Liver (tissue), 3 donors: ENCODE data around the gene TEX2.

Experiments used
- GABPA ChIP-seq, 2 donors: IDR thresholded peaks in 1 of 2; conservative IDR thresholded peaks in 1 of 2; 2 replicates each; pipeline ENCODE4 v1.6.1; 2016; ENCODE audit warnings: antibody characterized with exemption in 2 of 2, mild to moderate bottlenecking in 1 of 2, moderate library complexity in 1 of 2
- JUND ChIP-seq, 2 donors: IDR thresholded peaks; 2 replicates each; pipeline ENCODE4 v1.6.1; 2016; ENCODE audit warnings: antibody characterized with exemption in 2 of 2
- RXRA ChIP-seq, 2 donors: IDR thresholded peaks; 2 replicates each; pipeline ENCODE4 v1.6.1; 2017 to 2018; ENCODE audit warnings: antibody characterized with exemption in 2 of 2, mild to moderate bottlenecking in 1 of 2
- TF ChIP-seq, protein P1 (sequence below): fragments of 150-350 bp; IDR thresholded peaks from 2 replicates; pipeline ENCODE4 v1.5.1; 2017; ENCODE audit warnings: improper control_type of control experiment, low read depth, low read length; ENCODE audit not compliant: missing input control
- TF ChIP-seq, protein P2 (sequence below): IDR thresholded peaks from 2 replicates; pipeline ENCODE4 v1.6.1; 2016; ENCODE audit warnings: antibody characterized with exemption
- donor health status: healthy.
- donor health status: healthy.

DNA sequence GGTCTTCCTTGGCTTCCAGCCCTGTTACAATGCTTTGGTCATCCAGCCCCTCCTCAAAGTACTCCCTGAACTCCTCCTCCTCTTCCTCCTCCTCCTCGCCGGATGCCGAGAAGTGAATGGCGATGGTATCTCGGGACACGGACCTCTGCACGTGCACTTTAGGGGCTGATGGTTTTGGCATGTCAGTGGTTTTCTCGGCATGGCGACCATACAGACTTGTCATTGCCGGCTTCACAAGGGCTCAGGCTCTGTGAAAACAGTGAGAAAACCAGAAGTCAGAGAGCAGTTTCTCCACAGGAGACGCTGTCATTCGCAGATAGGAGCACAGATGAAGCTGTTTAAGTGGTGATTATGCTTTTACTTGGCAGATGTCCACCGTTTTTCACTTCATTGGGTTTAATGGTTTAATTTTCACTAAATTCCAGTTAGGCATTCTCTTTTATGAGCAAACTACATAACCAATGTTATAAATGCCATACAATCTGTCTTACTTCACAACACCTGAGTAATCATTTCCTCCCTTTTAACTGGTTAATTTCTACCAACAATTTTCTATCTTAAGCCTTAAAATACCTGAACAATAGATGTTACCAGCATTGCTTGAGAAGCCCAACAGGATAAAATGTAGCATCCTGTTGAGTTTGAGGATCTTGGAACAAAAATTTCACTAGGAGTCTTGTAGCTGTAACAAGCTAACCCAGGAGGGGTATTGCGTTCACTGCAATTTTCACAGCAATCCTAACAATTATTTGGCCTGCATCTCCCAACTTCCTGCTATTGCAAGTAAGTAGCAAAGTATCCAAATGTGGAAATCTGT is 48.9 kb downstream of the TEX2 start:
- TF ChIP-seq, protein P1, sequence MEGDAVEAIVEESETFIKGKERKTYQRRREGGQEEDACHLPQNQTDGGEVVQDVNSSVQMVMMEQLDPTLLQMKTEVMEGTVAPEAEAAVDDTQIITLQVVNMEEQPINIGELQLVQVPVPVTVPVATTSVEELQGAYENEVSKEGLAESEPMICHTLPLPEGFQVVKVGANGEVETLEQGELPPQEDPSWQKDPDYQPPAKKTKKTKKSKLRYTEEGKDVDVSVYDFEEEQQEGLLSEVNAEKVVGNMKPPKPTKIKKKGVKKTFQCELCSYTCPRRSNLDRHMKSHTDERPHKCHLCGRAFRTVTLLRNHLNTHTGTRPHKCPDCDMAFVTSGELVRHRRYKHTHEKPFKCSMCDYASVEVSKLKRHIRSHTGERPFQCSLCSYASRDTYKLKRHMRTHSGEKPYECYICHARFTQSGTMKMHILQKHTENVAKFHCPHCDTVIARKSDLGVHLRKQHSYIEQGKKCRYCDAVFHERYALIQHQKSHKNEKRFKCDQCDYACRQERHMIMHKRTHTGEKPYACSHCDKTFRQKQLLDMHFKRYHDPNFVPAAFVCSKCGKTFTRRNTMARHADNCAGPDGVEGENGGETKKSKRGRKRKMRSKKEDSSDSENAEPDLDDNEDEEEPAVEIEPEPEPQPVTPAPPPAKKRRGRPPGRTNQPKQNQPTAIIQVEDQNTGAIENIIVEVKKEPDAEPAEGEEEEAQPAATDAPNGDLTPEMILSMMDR: no peak
- TF ChIP-seq, protein P2, sequence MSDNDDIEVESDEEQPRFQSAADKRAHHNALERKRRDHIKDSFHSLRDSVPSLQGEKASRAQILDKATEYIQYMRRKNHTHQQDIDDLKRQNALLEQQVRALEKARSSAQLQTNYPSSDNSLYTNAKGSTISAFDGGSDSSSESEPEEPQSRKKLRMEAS: no peak
- TF ChIP-seq JUND (IDR thresholded peaks at IDR 0.05) (no peak), GABPA (IDR thresholded peaks at IDR 0.05 in 1 of 2, conservative IDR thresholded peaks at IDR 0.05 in 1 of 2) (no peak), RXRA (IDR thresholded peaks at IDR 0.05) (no peak)
